GM23338 (cell line): ENCODE results near the gene C17orf114.

Experiments used
- ATAC-seq: fragments of 200-7000 bp; cut with Tn5 transposase; 3 replicates; pipeline ENCODE4 v1.9.1; 2020
- DNase-seq: peaks from one replicate; pipeline ENCODE4 v3.0.0-alpha.2; 2015; ENCODE audit warnings: low spot score
- H2AFZ ChIP-seq: fragments of 200-600 bp; sonication (generic); 2 replicates; pipeline ENCODE4 v1.8.0; 2016; ENCODE audit warnings: antibody characterized with exemption, mild to moderate bottlenecking, moderate library complexity
- H3F3A ChIP-seq: fragments of 200-600 bp; sonication (generic); replicated peaks from 2 replicates; pipeline ENCODE4 v1.8.0; 2017; ENCODE audit warnings: antibody characterized with exemption, mixed run types, low read depth
- H3K27ac ChIP-seq: fragments of 200-600 bp; sonication (generic); 2 replicates; pipeline ENCODE4 v1.6.1; 2016; ENCODE audit warnings: low read depth
- H3K27me3 ChIP-seq: fragments of 200-600 bp; sonication (generic); 2 replicates; pipeline ENCODE4 v1.8.0; 2016; ENCODE audit warnings: mild to moderate bottlenecking, mixed run types, moderate library complexity; ENCODE audit not compliant: insufficient read depth
- H3K36me3 ChIP-seq: fragments of 200-600 bp; sonication (generic); 2 replicates; pipeline ENCODE4 v1.8.0; 2016; ENCODE audit warnings: mild to moderate bottlenecking; ENCODE audit not compliant: insufficient read depth
- H3K4me1 ChIP-seq: fragments of 200-600 bp; sonication (generic); 2 replicates; pipeline ENCODE4 v1.8.0; 2016; ENCODE audit warnings: mild to moderate bottlenecking, moderate library complexity; ENCODE audit not compliant: insufficient read depth
- H3K4me2 ChIP-seq: fragments of 200-600 bp; sonication (generic); 2 replicates; pipeline ENCODE4 v1.7.1; 2017; ENCODE audit warnings: mixed run types
- H3K4me3 ChIP-seq: fragments of 200-600 bp; sonication (generic); 2 replicates; pipeline ENCODE4 v1.6.1; 2016; ENCODE audit warnings: mixed run types
- H3K79me2 ChIP-seq: fragments of 200-600 bp; sonication (generic); replicated peaks from 2 replicates; pipeline ENCODE4 v1.8.0; 2017; ENCODE audit warnings: mild to moderate bottlenecking; ENCODE audit not compliant: insufficient read depth
- H3K9me2 ChIP-seq: fragments of 200-600 bp; sonication (generic); 2 replicates; pipeline ENCODE4 v1.8.0; 2017; ENCODE audit not compliant: insufficient read depth
- H4K20me1 ChIP-seq: fragments of 200-600 bp; sonication (generic); replicated peaks from 2 replicates; pipeline ENCODE4 v1.8.0; 2017; ENCODE audit warnings: mild to moderate bottlenecking; ENCODE audit not compliant: insufficient read depth
- H3K27ac Mint-ChIP-seq: 2 replicates; pipeline ENCODE4 v1.8.0; 2020; ENCODE audit warnings: inconsistent platforms, mild to moderate bottlenecking, moderate library complexity, mixed read lengths
- H3K27me3 Mint-ChIP-seq: 3 replicates; pipeline ENCODE4 v1.8.0; 2022; ENCODE audit warnings: low read depth, mild to moderate bottlenecking, moderate library complexity, mixed read lengths, inconsistent platforms; ENCODE audit not compliant: insufficient read depth, poor library complexity
- H3K36me3 Mint-ChIP-seq: 3 replicates; pipeline ENCODE4 v1.8.0; 2021; ENCODE audit warnings: low read depth, mild to moderate bottlenecking, inconsistent platforms, moderate library complexity, mixed read lengths
- H3K4me1 Mint-ChIP-seq: 3 replicates; pipeline ENCODE4 v1.8.0; 2020; ENCODE audit warnings: mild to moderate bottlenecking, inconsistent platforms, mixed read lengths
- H3K4me3 Mint-ChIP-seq: 3 replicates; pipeline ENCODE4 v1.8.0; 2021; ENCODE audit warnings: moderate library complexity, mild to moderate bottlenecking, inconsistent platforms, mixed read lengths
- H3K9me3 Mint-ChIP-seq: 3 replicates; pipeline ENCODE4 v1.8.0; 2020; ENCODE audit warnings: moderate library complexity, mild to moderate bottlenecking, inconsistent platforms, mixed read lengths
- CREB1 ChIP-seq: fragments of 250-450 bp; sonication (Bioruptor Pico); IDR thresholded peaks from 2 replicates; pipeline ENCODE4 v1.5.0; 2020; ENCODE audit warnings: low read depth, mild to moderate bottlenecking, moderate library complexity
- CTCF ChIP-seq, 2 experiments: fragments of 200-600 bp in 1 of 2; sonication (generic) in 1 of 2; conservative IDR thresholded peaks; 2 replicates each; pipeline versions ENCODE4 v1.5.1 to v1.6.1; 2016 to 2017; ENCODE audit warnings: antibody characterized with exemption in 2 of 2, low read depth in 2 of 2, mild to moderate bottlenecking in 2 of 2, moderate library complexity in 1 of 2
- EZH2phosphoT487 ChIP-seq: fragments of 200-600 bp; sonication (generic); IDR thresholded peaks from one replicate; pipeline ENCODE4 v1.8.1; 2018; ENCODE audit warnings: antibody characterized with exemption; ENCODE audit not compliant: unreplicated experiment
- JUNB ChIP-seq: IDR thresholded peaks from one replicate; pipeline ENCODE4 v1.6.1; 2016; ENCODE audit warnings: antibody characterized with exemption; ENCODE audit not compliant: unreplicated experiment
- NANOG ChIP-seq: IDR thresholded peaks from 2 replicates; pipeline ENCODE4 v1.6.1; 2016; ENCODE audit warnings: antibody characterized with exemption, borderline replicate concordance
- POLR2AphosphoS5 ChIP-seq: IDR thresholded peaks from 2 replicates; pipeline ENCODE4 v1.6.1; 2016; ENCODE audit warnings: antibody characterized with exemption, low read depth
- STAT1 ChIP-seq: IDR thresholded peaks from one replicate; pipeline ENCODE4 v1.6.1; 2016; ENCODE audit warnings: antibody characterized with exemption; ENCODE audit not compliant: unreplicated experiment
- ZNF462 ChIP-seq: fragments of 250-450 bp; sonication (Bioruptor Pico); IDR thresholded peaks from 2 replicates; pipeline ENCODE4 v1.5.0; 2020; ENCODE audit warnings: mild to moderate bottlenecking, moderate library complexity

Gene C17orf114

DNA sequence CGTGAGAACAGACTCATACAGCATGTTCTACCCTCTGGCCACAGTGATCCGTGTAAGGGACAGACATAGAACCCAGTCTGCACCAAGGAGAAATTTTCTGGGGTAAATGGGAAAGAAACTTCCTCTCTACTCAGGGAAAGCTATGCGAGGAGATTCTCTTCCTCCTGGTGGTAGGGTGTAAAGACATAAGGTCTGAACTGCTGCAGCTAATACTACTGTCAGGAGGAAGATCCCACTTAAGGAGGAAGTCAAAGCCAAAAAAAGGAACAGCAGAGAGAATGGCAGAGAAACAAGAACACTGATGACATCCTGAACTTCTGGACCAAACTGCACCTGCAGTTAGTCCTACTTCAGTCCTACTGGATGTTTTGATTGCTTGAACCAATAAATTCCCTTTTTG is 37.5 kb downstream of the C17orf114 start:
- DNase-seq = no peak
- Mint-ChIP-seq H3K27ac (no peak overlapping the region), H3K4me1 (no peaks in the 10 kb centered on the region), H3K9me3 (no peaks in the 10 kb centered on the region), H3K4me3 (no peak overlapping the region), H3K27me3 (peaks cover 3% of the 10 kb centered on the region), H3K36me3 (no peaks in the 10 kb centered on the region)
- Histone ChIP-seq H3K36me3 (no peaks in the 10 kb centered on the region), H3K79me2 (no peaks in the 10 kb centered on the region), H3K4me3 (no peak overlapping the region), H3K27ac (no peak overlapping the region), H3K4me1 (no peaks in the 10 kb centered on the region), H3K9me2 (no peaks in the 10 kb centered on the region), H2AFZ (peak overlapping the region; percentile 90), H4K20me1 (no peaks in the 10 kb centered on the region), H3K4me2 (no peak overlapping the region), H3F3A (0 out of 2 replicates have a peak, but pooled peaks cover 2% of the 10 kb centered on the region), H3K27me3 (no peaks in the 10 kb centered on the region)
- ATAC-seq = no peak
- TF ChIP-seq STAT1 (no peak), CTCF (conservative IDR thresholded peaks at IDR 0.05; ENCODE audit: low read depth in 2 of 2) (no peak), EZH2phosphoT487 (no peak)

- Mint-ChIP-seq H3K4me3 (no peak overlapping the region), H3K27ac (no peak overlapping the region), H3K36me3 (no peaks in the 10 kb centered on the region), H3K9me3 (no peaks in the 10 kb centered on the region), H3K27me3 (peaks cover 3% of the 10 kb centered on the region), H3K4me1 (no peaks in the 10 kb centered on the region)
- Histone ChIP-seq H3K9me2 (no peaks in the 10 kb centered on the region), H3K4me1 (no peaks in the 10 kb centered on the region), H3K27ac (no peak overlapping the region), H3K4me2 (no peak overlapping the region), H3K4me3 (no peak overlapping the region), H3F3A (0 out of 2 replicates have a peak, but pooled peaks cover 2% of the 10 kb centered on the region), H3K79me2 (no peaks in the 10 kb centered on the region), H3K27me3 (no peaks in the 10 kb centered on the region), H2AFZ (no peak overlapping the region), H3K36me3 (no peaks in the 10 kb centered on the region), H4K20me1 (no peaks in the 10 kb centered on the region)
- TF ChIP-seq NANOG (no peak), CREB1 (CRISPR knock-in tag) (no peak)
- ATAC-seq = no peak
- no peak for DNase-seq
These were observed 42.3 kb downstream of the C17orf114 start for GRCh38 chr17:4759776-4760236.

GRCh38 chr17:4753392-4753791 is 48.7 kb downstream of the C17orf114 start:
- H3F3A ChIP-seq = no peaks in the 10 kb centered on the region
- H3K79me2 ChIP-seq = no peaks in the 10 kb centered on the region
- no peaks in the 10 kb centered on the region for H3K27me3 ChIP-seq
- Mint-ChIP-seq H3K9me3 (no peaks in the 10 kb centered on the region), H3K27me3 (peaks cover 3% of the 10 kb centered on the region), H3K36me3 (no peaks in the 10 kb centered on the region), H3K4me3 (no peak overlapping the region), H3K4me1 (peaks cover 10% of the 10 kb centered on the region), H3K27ac (no peak overlapping the region)
- no peak overlapping the region for H3K4me2 ChIP-seq
- no peak for ATAC-seq
- TF ChIP-seq STAT1 (no peak), CREB1 (CRISPR knock-in tag) (no peak), POLR2AphosphoS5 (no peak), EZH2phosphoT487 (no peak), ZNF462 (CRISPR knock-in tag) (no peak), JUNB (no peak)
- no peaks in the 10 kb centered on the region for H3K36me3 ChIP-seq
- no peaks in the 10 kb centered on the region for H4K20me1 ChIP-seq
- DNase-seq = no peak
- no peak overlapping the region for H3K4me3 ChIP-seq
- no peaks in the 10 kb centered on the region for H3K9me2 ChIP-seq
- no peak overlapping the region for H2AFZ ChIP-seq
- H3K4me1 ChIP-seq = peaks cover 5% of the 10 kb centered on the region
- H3K27ac ChIP-seq = no peak overlapping the region
